SK-N-SH (cell line): ENCODE data around the gene CHST12.

Source experiments
- GATA2 ChIP-seq: sonication (generic); formaldehyde crosslinking; IDR thresholded peaks from 2 replicates; pipeline ENCODE4 v1.5.0; 2020; ENCODE audit warnings: mild to moderate bottlenecking, missing genetic modification reagents
- POLR2AphosphoS5 ChIP-seq: IDR thresholded peaks from 2 replicates; pipeline ENCODE4 v1.6.1; 2012; ENCODE audit warnings: low read depth, low read length
- SIN3A ChIP-seq: IDR thresholded peaks from 2 replicates; pipeline ENCODE4 v1.6.1; 2012; ENCODE audit warnings: low read depth, mild to moderate bottlenecking, low read length, moderate library complexity, borderline replicate concordance
- TCF12 ChIP-seq: IDR thresholded peaks from 2 replicates; pipeline ENCODE4 v1.4.0; 2012
- ZBTB33 ChIP-seq: IDR thresholded peaks from 2 replicates; pipeline ENCODE4 v1.4.0; 2012; ENCODE audit warnings: low read depth, borderline replicate concordance
- TF ChIP-seq, protein P1 (sequence below): fragments of 200-600 bp; sonication (generic); IDR thresholded peaks from 2 replicates; pipeline ENCODE4 v1.6.1; 2017; ENCODE audit warnings: antibody characterized with exemption, mild to moderate bottlenecking, moderate library complexity

DNA sequence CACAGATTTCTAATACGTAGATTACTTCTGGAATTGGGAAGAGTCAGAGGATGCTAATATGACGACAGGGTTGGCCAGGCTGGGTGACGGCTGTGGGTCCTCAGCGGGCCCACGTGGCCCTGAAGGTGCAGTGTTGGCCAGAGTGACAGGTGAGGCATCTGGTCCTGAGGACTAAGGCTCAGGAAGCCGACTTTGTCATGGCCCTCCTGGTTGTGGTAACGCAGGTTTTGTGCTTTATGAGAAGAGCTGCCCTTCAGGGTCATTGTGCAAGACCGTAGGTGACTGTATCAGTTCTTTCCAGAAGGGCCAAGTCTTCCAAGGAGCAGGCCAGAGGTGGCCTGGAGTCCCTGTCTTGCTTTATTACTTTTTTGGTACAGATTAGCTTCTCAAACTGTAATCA, 46.2 kb upstream of the CHST12 start:
- TF ChIP-seq ZBTB33 (no peak), POLR2AphosphoS5 (no peak), SIN3A (no peak), TCF12 (no peak), GATA2 (CRISPR knock-in tag) (no peak)
- TF ChIP-seq, protein P1, sequence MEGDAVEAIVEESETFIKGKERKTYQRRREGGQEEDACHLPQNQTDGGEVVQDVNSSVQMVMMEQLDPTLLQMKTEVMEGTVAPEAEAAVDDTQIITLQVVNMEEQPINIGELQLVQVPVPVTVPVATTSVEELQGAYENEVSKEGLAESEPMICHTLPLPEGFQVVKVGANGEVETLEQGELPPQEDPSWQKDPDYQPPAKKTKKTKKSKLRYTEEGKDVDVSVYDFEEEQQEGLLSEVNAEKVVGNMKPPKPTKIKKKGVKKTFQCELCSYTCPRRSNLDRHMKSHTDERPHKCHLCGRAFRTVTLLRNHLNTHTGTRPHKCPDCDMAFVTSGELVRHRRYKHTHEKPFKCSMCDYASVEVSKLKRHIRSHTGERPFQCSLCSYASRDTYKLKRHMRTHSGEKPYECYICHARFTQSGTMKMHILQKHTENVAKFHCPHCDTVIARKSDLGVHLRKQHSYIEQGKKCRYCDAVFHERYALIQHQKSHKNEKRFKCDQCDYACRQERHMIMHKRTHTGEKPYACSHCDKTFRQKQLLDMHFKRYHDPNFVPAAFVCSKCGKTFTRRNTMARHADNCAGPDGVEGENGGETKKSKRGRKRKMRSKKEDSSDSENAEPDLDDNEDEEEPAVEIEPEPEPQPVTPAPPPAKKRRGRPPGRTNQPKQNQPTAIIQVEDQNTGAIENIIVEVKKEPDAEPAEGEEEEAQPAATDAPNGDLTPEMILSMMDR, result no peak
